ENCODE measurements around the gene ST6GAL1. TPM values are rescaled to one million over a fixed set of nuclear protein-coding genes. Genes with fewer than 3 reads are reported as not detected.

ST6GAL1 gene
- total RNA-seq, 1 experiment from 2014 or later = 3.3 TPM

DNA sequence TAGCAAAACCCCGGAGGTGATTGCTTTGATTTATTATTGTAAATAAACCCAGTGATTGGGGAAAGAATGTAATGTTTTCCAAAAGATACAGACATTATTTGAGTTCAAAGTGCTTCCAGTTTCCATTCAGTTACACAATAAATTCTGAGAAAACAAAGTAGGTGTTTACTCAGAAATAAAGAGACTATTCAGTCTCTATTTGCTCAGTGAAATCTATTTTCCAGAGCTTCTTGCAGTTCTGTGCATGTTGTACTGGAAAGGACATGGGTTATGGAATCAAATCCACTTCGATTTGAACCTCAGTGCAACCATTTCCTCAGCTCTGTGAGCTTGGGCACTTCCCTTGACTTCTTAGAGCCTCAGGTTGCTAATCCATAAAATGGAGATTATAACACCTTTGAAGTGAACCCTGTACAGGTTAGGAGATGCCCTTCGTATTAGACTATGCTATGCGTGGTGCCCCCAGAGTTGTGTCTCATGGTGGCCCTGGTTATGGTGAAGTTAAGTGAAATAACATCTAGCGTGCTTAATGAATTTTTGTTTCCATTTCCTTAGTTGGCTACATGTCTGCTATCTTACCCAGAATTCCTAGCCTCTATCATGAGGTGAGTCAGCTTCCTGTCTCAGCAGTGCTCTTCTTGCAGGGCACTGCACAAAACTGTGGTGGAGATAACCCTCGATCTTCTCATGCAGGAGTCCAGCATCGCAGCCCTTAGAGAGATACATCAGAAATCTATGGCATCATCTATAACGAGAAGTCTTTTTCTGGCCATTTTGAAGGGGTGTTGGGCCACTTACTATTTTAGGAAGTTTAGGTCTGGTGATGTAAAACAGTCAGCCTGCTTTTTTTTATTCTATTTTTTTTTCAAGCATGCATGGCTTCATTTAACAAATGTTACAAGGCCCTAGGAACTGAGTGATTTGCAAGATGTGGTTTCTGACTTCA, 111.3 kb downstream of the ST6GAL1 start:
- ChIA-PET CTCF (no interaction called here), POLR2A (no interaction called here)
- ATAC-seq (no peak), DNase-seq (ENCODE audit: low read depth, low spot score) (no peak)
- intact Hi-C loops (cut with micrococcal nuclease; ENCODE audit: unreplicated experiment) (no loop called here), in situ Hi-C loops (cut with HindIII; ENCODE audit: low pct_unique_long_range_greater_than_20kb, low sequenced_read_pairs) (no loop called here)
- TF ChIP-seq, protein P1, sequence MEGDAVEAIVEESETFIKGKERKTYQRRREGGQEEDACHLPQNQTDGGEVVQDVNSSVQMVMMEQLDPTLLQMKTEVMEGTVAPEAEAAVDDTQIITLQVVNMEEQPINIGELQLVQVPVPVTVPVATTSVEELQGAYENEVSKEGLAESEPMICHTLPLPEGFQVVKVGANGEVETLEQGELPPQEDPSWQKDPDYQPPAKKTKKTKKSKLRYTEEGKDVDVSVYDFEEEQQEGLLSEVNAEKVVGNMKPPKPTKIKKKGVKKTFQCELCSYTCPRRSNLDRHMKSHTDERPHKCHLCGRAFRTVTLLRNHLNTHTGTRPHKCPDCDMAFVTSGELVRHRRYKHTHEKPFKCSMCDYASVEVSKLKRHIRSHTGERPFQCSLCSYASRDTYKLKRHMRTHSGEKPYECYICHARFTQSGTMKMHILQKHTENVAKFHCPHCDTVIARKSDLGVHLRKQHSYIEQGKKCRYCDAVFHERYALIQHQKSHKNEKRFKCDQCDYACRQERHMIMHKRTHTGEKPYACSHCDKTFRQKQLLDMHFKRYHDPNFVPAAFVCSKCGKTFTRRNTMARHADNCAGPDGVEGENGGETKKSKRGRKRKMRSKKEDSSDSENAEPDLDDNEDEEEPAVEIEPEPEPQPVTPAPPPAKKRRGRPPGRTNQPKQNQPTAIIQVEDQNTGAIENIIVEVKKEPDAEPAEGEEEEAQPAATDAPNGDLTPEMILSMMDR (IDR thresholded peaks at IDR 0.05) = no peak
- TF ChIP-seq SIN3A (IDR thresholded peaks at IDR 0.05; ENCODE audit: borderline replicate concordance, insufficient read depth, low read depth, low read length) (no peak), TCF7L2 (IDR thresholded peaks at IDR 0.05; ENCODE audit: low read depth, low read length) (no peak), POLR2AphosphoS5 (IDR thresholded peaks at IDR 0.05; ENCODE audit: low read depth, low read length) (no peak)
- TF ChIP-seq, protein P2, sequence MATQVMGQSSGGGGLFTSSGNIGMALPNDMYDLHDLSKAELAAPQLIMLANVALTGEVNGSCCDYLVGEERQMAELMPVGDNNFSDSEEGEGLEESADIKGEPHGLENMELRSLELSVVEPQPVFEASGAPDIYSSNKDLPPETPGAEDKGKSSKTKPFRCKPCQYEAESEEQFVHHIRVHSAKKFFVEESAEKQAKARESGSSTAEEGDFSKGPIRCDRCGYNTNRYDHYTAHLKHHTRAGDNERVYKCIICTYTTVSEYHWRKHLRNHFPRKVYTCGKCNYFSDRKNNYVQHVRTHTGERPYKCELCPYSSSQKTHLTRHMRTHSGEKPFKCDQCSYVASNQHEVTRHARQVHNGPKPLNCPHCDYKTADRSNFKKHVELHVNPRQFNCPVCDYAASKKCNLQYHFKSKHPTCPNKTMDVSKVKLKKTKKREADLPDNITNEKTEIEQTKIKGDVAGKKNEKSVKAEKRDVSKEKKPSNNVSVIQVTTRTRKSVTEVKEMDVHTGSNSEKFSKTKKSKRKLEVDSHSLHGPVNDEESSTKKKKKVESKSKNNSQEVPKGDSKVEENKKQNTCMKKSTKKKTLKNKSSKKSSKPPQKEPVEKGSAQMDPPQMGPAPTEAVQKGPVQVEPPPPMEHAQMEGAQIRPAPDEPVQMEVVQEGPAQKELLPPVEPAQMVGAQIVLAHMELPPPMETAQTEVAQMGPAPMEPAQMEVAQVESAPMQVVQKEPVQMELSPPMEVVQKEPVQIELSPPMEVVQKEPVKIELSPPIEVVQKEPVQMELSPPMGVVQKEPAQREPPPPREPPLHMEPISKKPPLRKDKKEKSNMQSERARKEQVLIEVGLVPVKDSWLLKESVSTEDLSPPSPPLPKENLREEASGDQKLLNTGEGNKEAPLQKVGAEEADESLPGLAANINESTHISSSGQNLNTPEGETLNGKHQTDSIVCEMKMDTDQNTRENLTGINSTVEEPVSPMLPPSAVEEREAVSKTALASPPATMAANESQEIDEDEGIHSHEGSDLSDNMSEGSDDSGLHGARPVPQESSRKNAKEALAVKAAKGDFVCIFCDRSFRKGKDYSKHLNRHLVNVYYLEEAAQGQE (IDR thresholded peaks at IDR 0.05; ENCODE audit: insufficient read depth in 1 of 2, low read depth in 2 of 2, low read length in 1 of 2) = no peak
- Histone ChIP-seq H3K27me3 (ENCODE audit: control insufficient read depth, insufficient read depth, low read length) (no peaks in the 10 kb centered on the region), H3K27ac (ENCODE audit: low read length) (no peak overlapping the region), H3K36me3 (ENCODE audit: control insufficient read depth, insufficient read depth, low read length) (no peaks in the 10 kb centered on the region), H3K4me1 (ENCODE audit: control insufficient read depth, insufficient read depth, low read length) (no peaks in the 10 kb centered on the region), H3K4me3 (ENCODE audit: low read depth in 2 of 2, low read length in 2 of 2) (no peak overlapping the region), H3K9me3 (ENCODE audit: control insufficient read depth, insufficient read depth, low read depth, low read length) (no peaks in the 10 kb centered on the region)
- no TSS peak for BruUV-seq (replicated peaks)

DNA sequence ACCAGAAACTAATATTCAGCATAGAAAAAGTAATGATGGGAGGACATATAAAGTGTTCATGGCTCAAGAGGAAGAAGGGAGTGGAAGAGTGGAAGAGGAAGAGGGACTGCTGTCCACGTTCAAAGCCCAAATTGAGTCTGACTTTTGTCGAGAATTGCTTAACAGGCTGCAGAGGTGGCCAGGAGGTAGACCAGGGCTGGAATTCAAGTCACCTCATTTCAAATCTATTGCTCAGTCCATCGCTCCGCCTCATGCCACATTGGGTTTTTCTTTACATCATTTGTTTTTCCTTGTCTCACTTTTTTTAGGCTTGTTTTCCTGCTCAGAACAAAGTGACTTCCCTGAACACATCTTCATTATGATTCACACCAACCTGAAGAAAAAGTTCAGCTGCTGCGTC, 112.0 kb downstream of the ST6GAL1 start:
- DNase-seq (ENCODE audit: low read depth, low spot score) (no peak), ATAC-seq (no peak)
- Histone ChIP-seq H3K27ac (ENCODE audit: low read length) (no peak overlapping the region), H3K4me1 (ENCODE audit: control insufficient read depth, insufficient read depth, low read length) (no peaks in the 10 kb centered on the region), H3K27me3 (ENCODE audit: control insufficient read depth, insufficient read depth, low read length) (no peaks in the 10 kb centered on the region), H3K9me3 (ENCODE audit: control insufficient read depth, insufficient read depth, low read depth, low read length) (no peaks in the 10 kb centered on the region), H3K4me3 (ENCODE audit: low read depth in 2 of 2, low read length in 2 of 2) (no peak overlapping the region), H3K36me3 (ENCODE audit: control insufficient read depth, insufficient read depth, low read length) (no peaks in the 10 kb centered on the region)
- in situ Hi-C loops (cut with HindIII; ENCODE audit: low pct_unique_long_range_greater_than_20kb, low sequenced_read_pairs) = no loop called here
- TF ChIP-seq TCF7L2 (IDR thresholded peaks at IDR 0.05; ENCODE audit: low read depth, low read length) = no peak
- TF ChIP-seq, protein P1 (IDR thresholded peaks at IDR 0.05) = no peak
- TF ChIP-seq SIN3A (IDR thresholded peaks at IDR 0.05; ENCODE audit: borderline replicate concordance, insufficient read depth, low read depth, low read length) = no peak
- TF ChIP-seq, protein P2 (IDR thresholded peaks at IDR 0.05; ENCODE audit: insufficient read depth in 1 of 2, low read depth in 2 of 2, low read length in 1 of 2) = no peak
- no peak for TF ChIP-seq POLR2AphosphoS5 (IDR thresholded peaks at IDR 0.05; ENCODE audit: low read depth, low read length)
- no TSS peak for BruUV-seq (replicated peaks)
- ChIA-PET POLR2A (no interaction called here), CTCF (no interaction called here)
- intact Hi-C loops (cut with micrococcal nuclease; ENCODE audit: unreplicated experiment) = no loop called here
